ENCODE data around the gene CCHCR1. TPM values are rescaled to one million over a fixed set of nuclear protein-coding genes. Genes with fewer than 3 reads are reported as not detected.

CCHCR1 gene
- total RNA-seq, 1 donor from 2014 or later = 23.2 TPM

DNA sequence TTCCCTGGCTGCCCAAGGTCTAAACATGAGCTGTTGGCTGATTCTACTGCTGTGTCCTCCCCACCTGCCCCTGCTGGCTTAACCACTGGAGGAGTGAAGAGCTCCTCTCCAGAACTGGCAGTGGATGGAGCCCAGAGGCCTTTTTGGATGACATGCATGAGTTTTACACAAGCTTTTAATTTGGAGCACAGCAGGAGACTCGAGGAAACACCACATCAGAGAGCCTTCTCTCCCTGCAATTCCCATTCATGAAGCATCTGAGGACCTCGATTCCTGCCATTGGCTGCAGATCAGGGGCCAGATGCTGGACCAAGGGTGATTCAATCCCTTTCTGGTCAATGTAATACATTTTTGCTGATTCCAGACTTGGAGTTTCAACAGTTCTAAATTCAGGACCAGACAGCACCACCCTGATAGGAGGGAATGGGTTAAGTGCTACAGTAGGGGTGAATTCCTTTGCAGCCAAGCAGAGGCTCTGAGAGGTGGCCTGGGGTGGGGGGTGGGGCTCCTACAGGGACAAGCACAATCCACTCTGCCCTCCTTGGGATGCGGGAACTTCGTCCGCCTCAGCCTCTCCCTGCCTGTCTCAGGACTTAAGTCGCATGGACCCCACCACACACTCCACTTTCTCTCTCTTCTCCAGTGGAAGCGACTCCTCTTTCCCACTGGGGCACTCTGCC, 43.6 kb downstream of the CCHCR1 start:
- Histone ChIP-seq H3K4me2 (peak overlapping the region; percentile 10), H3K79me2 (ENCODE audit: low read depth) (no peaks in the 10 kb centered on the region), H4K20me1 (ENCODE audit: low read depth) (no peaks in the 10 kb centered on the region), H3K9me3 (ENCODE audit: low read depth) (no peaks in the 10 kb centered on the region), H2AFZ (replicated peaks) (no peak overlapping the region), H3F3A (ENCODE audit: low read depth) (no peaks in the 10 kb centered on the region), H3K27ac (no peak overlapping the region), H3K36me3 (no peaks in the 10 kb centered on the region), H3K4me3 (no peak overlapping the region), H3K27me3 (peaks cover 8% of the 10 kb centered on the region), H3K9ac (no peak overlapping the region), H3K4me1 (peaks cover 17% of the 10 kb centered on the region)
- H3K4me3 Mint-ChIP-seq = no peak overlapping the region
- peaks cover 2% of the 10 kb centered on the region for H3K9me3 Mint-ChIP-seq
- peaks cover 22% of the 10 kb centered on the region for H3K4me1 Mint-ChIP-seq
- no peaks in the 10 kb centered on the region for H3K36me3 Mint-ChIP-seq
- peaks cover 15% of the 10 kb centered on the region for H3K27me3 Mint-ChIP-seq (ENCODE audit: insufficient read depth, low read depth)
- DNase-seq (ENCODE audit: low spot score) = no peak
- peak overlapping the region; percentile 28 for H3K27ac Mint-ChIP-seq
- TF ChIP-seq EZH2 (IDR thresholded peaks at IDR 0.05) (no peak), EZH2phosphoT487 (IDR thresholded peaks at IDR 0.05) (no peak)
- TF ChIP-seq, protein P1, sequence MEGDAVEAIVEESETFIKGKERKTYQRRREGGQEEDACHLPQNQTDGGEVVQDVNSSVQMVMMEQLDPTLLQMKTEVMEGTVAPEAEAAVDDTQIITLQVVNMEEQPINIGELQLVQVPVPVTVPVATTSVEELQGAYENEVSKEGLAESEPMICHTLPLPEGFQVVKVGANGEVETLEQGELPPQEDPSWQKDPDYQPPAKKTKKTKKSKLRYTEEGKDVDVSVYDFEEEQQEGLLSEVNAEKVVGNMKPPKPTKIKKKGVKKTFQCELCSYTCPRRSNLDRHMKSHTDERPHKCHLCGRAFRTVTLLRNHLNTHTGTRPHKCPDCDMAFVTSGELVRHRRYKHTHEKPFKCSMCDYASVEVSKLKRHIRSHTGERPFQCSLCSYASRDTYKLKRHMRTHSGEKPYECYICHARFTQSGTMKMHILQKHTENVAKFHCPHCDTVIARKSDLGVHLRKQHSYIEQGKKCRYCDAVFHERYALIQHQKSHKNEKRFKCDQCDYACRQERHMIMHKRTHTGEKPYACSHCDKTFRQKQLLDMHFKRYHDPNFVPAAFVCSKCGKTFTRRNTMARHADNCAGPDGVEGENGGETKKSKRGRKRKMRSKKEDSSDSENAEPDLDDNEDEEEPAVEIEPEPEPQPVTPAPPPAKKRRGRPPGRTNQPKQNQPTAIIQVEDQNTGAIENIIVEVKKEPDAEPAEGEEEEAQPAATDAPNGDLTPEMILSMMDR (IDR thresholded peaks at IDR 0.05) = no peak

DNA sequence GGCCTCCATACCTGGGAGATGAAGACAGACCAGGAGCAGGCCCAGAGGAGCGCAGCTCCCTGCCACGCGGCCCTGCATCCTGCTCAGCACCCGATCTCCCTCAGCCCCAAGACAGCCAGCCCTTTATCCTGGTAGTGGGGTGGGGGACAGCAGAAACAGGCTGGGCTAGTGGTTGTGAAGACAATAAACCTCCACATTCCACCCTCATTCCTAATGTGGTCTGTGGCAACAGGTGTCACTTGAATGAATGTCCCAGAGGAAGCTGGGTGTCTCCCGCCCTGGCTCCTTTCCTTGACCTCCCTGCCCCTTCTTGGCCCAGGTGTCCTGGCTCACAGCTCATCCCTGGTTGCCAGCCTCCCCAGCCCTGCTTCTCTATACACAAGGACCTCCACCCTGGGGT, 45.1 kb downstream of the CCHCR1 start, which contains the start of gene C6orf15:
TSS of gene C6orf15 (minus strand) at position 98 of the 400 bp plus-strand sequence. CDS start at position 78, 20 bp downstream.
- Histone ChIP-seq H3K27ac (no peak within 1 kb of the TSS), H3K27me3 (peaks cover 8% of the 10 kb centered on the region), H3F3A (ENCODE audit: low read depth) (no peaks in the 10 kb centered on the region), H3K79me2 (ENCODE audit: low read depth) (no peaks in the 10 kb centered on the region), H3K4me1 (peaks cover 17% of the 10 kb centered on the region), H3K9me3 (ENCODE audit: low read depth) (no peaks in the 10 kb centered on the region), H2AFZ (replicated peaks) (no peak within 1 kb of the TSS), H3K4me2 (no peak within 1 kb of the TSS), H4K20me1 (ENCODE audit: low read depth) (no peaks in the 10 kb centered on the region), H3K36me3 (no peaks in the 10 kb centered on the region), H3K4me3 (no peak within 1 kb of the TSS), H3K9ac (no peak within 1 kb of the TSS)
- Mint-ChIP-seq H3K9me3 (peaks cover 2% of the 10 kb centered on the region), H3K4me3 (no peak within 1 kb of the TSS), H3K27me3 (ENCODE audit: insufficient read depth, low read depth) (peaks cover 15% of the 10 kb centered on the region), H3K27ac (peak within 1 kb of the TSS; percentile 18), H3K36me3 (no peaks in the 10 kb centered on the region), H3K4me1 (peaks cover 22% of the 10 kb centered on the region)
- DNase-seq (ENCODE audit: low spot score) = no peak
- no peak for TF ChIP-seq EZH2phosphoT487 (IDR thresholded peaks at IDR 0.05)

DNA sequence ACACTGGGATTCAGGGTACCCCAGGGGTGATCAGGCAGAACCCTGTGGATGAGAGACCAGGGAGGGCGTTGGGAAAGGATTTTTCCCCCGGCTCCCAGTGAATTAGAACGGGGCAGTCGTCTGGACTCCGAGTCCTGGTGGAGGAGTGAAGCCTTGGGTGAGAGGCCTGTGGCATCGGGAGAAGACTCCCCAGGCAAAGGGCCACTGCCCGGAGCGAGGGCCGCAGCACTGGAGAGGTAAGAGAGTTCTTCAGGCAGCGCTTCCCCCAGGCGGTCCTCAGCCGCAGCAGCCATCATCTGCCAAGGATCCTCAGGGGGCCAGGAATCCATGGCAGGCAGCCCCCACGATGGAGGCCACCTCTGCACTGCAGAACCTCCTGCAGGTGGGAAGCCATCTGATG, 45.9 kb downstream of the CCHCR1 start:
- no peak for DNase-seq (ENCODE audit: low spot score)
- no peaks in the 10 kb centered on the region for H3K79me2 ChIP-seq (ENCODE audit: low read depth)
- H3K36me3 ChIP-seq = no peaks in the 10 kb centered on the region
- no peaks in the 10 kb centered on the region for H3K9me3 ChIP-seq (ENCODE audit: low read depth)
- H3K4me3 ChIP-seq = no peak overlapping the region
- peaks cover 2% of the 10 kb centered on the region for H3K9me3 Mint-ChIP-seq
- H3K36me3 Mint-ChIP-seq = no peaks in the 10 kb centered on the region
- no peak overlapping the region for H3K27ac Mint-ChIP-seq
- peaks cover 22% of the 10 kb centered on the region for H3K4me1 Mint-ChIP-seq
- H3K4me3 Mint-ChIP-seq = no peak overlapping the region
- H2AFZ ChIP-seq (replicated peaks) = no peak overlapping the region
- H3F3A ChIP-seq (ENCODE audit: low read depth) = no peaks in the 10 kb centered on the region
- H3K4me2 ChIP-seq = no peak overlapping the region
- no peak overlapping the region for H3K9ac ChIP-seq
- H3K27me3 ChIP-seq = peaks cover 8% of the 10 kb centered on the region
- no peaks in the 10 kb centered on the region for H4K20me1 ChIP-seq (ENCODE audit: low read depth)
- peaks cover 17% of the 10 kb centered on the region for H3K4me1 ChIP-seq
- H3K27me3 Mint-ChIP-seq (ENCODE audit: insufficient read depth, low read depth) = peaks cover 15% of the 10 kb centered on the region
- no peak overlapping the region for H3K27ac ChIP-seq
- TF ChIP-seq EZH2 (IDR thresholded peaks at IDR 0.05) = no peak
- TF ChIP-seq EZH2phosphoT487 (IDR thresholded peaks at IDR 0.05) = no peak
- TF ChIP-seq, protein P1 (IDR thresholded peaks at IDR 0.05) = no peak

All from neural progenitor cell (in vitro differentiated cells).